22Rv1 (cell line): ENCODE data around the gene MPV17.

ENCODE experiments used
- ZFX ChIP-seq: fragments of 450-650 bp; IDR thresholded peaks from 2 replicates; pipeline ENCODE4 v1.6.1; 2017; ENCODE audit warnings: antibody characterized with exemption, borderline replicate concordance
- TF ChIP-seq, protein P1 (sequence below): fragments of 450-650 bp; IDR thresholded peaks from 2 replicates; pipeline ENCODE4 v1.5.1; 2017; ENCODE audit warnings: mild to moderate bottlenecking

DNA sequence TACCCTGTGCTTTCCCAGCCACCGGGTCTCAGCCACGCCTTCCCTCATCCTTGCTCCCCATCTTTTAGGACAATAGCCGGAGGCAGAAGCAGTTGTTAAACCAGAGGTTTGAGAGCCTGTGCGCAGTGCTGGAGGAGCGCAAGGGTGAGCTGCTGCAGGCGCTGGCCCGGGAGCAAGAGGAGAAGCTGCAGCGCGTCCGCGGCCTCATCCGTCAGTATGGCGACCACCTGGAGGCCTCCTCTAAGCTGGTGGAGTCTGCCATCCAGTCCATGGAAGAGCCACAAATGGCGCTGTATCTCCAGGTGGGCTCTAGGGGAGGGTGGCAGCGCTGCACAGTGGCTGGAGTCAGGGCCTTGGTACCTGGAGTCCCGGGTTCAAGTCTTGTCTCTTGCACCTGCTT, 17.4 kb downstream of the MPV17 start:
- TF ChIP-seq ZFX, result no peak
- TF ChIP-seq, protein P1, sequence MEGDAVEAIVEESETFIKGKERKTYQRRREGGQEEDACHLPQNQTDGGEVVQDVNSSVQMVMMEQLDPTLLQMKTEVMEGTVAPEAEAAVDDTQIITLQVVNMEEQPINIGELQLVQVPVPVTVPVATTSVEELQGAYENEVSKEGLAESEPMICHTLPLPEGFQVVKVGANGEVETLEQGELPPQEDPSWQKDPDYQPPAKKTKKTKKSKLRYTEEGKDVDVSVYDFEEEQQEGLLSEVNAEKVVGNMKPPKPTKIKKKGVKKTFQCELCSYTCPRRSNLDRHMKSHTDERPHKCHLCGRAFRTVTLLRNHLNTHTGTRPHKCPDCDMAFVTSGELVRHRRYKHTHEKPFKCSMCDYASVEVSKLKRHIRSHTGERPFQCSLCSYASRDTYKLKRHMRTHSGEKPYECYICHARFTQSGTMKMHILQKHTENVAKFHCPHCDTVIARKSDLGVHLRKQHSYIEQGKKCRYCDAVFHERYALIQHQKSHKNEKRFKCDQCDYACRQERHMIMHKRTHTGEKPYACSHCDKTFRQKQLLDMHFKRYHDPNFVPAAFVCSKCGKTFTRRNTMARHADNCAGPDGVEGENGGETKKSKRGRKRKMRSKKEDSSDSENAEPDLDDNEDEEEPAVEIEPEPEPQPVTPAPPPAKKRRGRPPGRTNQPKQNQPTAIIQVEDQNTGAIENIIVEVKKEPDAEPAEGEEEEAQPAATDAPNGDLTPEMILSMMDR, result no peak
